Bronchial epithelial cell (primary cell): ENCODE data around the gene CD300A. TPM values are rescaled to one million over a fixed set of nuclear protein-coding genes. Genes with fewer than 3 reads are reported as not detected.

Experiments
- DNase-seq: peaks from one replicate; pipeline ENCODE4 v3.0.0-alpha.2; 2010; ENCODE audit warnings: low read depth
- FAIRE-seq: peaks from 2 replicates; lab custom pipeline; 2011; peaks lifted over from hg19 to GRCh38; lab: Jason Lieb, UNC
- H3K27me3 ChIP-seq: 2 replicates; pipeline ENCODE4 v1.5.1; 2011; ENCODE audit warnings: low read length; ENCODE audit not compliant: control insufficient read depth, insufficient read depth
- H3K36me3 ChIP-seq: 2 replicates; pipeline ENCODE4 v1.5.1; 2011; ENCODE audit warnings: low read length; ENCODE audit not compliant: control insufficient read depth, insufficient read depth
- H3K4me3 ChIP-seq: 2 replicates; pipeline ENCODE4 v1.5.1; 2011; ENCODE audit warnings: mild to moderate bottlenecking, low read depth, low read length, control low read depth
- total RNA-seq: library from RNA; depleted of rRNA; stranded (reverse); fragments of >200 nt; gene quantifications from 2 replicates; pipeline ENCODE4 v1.2.1, GENCODE V29; 2014
- TF ChIP-seq, protein P1 (sequence below): IDR thresholded peaks from 2 replicates; pipeline ENCODE4 v1.5.1; 2011; ENCODE audit warnings: mild to moderate bottlenecking, moderate library complexity, low read length, control low read depth, inconsistent platforms; ENCODE audit not compliant: insufficient read depth, severe bottlenecking

CD300A gene
- total RNA-seq, 1 donor from 2014 or later, result not detected

DNA sequence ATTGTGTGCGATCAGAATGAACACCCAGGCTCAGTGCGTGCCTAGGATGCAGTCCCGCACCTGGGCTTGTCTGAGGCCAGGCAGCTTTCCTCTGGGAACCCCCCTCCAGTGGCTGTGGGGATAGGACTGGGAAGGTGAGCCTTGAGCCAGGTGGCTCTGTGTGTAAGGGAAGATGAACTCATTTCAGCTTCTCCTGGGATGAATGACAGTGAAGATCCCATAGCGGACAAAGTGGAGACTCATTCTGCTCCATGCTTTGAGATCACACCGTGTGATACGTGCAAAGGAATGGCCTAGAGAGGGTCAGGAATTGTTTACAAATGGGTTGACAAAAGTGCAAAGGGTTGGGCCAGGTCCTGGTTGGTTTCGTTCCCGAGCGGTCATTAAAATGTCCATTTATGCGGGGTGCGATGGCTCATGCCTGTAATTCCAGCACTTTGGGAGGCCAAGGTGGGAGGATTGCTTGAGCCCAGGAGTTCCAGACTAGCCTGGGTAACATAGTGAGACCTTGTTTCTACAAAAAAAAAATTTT is 18.7 kb upstream of the CD300A start:
- FAIRE-seq, result peak; percentile 50
- DNase-seq, result no peak
- Histone ChIP-seq H3K27me3 (no peaks in the 10 kb centered on the region), H3K4me3 (no peak overlapping the region), H3K36me3 (peaks cover 9% of the 10 kb centered on the region)
- TF ChIP-seq, protein P1, sequence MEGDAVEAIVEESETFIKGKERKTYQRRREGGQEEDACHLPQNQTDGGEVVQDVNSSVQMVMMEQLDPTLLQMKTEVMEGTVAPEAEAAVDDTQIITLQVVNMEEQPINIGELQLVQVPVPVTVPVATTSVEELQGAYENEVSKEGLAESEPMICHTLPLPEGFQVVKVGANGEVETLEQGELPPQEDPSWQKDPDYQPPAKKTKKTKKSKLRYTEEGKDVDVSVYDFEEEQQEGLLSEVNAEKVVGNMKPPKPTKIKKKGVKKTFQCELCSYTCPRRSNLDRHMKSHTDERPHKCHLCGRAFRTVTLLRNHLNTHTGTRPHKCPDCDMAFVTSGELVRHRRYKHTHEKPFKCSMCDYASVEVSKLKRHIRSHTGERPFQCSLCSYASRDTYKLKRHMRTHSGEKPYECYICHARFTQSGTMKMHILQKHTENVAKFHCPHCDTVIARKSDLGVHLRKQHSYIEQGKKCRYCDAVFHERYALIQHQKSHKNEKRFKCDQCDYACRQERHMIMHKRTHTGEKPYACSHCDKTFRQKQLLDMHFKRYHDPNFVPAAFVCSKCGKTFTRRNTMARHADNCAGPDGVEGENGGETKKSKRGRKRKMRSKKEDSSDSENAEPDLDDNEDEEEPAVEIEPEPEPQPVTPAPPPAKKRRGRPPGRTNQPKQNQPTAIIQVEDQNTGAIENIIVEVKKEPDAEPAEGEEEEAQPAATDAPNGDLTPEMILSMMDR, result no peak

DNA sequence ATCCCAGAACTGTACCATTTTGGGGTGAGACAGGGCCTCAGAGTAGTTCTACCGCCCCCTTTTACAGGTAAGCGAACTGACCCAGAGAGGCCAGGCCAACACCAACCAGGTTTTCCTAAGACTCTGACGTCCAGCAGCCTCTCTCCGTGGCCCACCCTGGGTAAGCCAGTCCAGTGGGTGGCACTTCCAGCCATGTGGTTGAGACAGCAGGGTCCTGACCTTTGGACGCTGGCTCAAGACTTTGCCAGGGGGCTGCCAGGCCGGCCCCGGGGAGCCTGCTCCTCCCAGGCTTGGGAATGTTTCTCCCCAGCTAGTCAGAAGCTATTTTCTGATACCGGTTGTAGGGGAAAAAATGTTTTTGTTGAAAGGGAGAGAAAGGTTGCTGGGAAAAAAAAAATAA is 17.7 kb upstream of the CD300A start:
- Histone ChIP-seq H3K36me3 (peaks cover 8% of the 10 kb centered on the region), H3K4me3 (no peak overlapping the region), H3K27me3 (peaks cover 8% of the 10 kb centered on the region)
- DNase-seq (no peak), FAIRE-seq (no peak)
- TF ChIP-seq, protein P1, result no peak

DNA sequence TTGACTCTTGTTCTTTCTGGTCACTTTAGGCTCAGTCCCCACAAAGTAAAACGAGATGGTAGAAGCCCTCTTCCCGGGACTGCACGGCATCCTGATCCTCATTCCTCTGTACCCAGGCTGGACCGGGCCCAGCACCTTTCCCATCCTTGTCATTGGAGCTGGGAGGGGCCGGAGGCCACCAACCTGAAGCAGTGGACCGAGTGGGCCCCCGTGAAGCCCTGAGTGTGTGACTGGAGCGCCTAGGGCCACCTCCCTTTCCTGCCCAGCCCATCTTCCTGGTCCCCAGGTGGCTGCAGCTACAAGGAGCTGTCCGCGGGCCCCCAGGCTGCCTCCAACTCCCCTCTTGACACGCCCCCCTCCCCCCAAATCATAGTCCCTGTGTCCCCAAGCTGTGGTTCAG is 17.1 kb upstream of the CD300A start:
- TF ChIP-seq, protein P1, result no peak
- no peak for DNase-seq
- Histone ChIP-seq H3K27me3 (peaks cover 8% of the 10 kb centered on the region), H3K36me3 (peaks cover 6% of the 10 kb centered on the region), H3K4me3 (no peak overlapping the region)
- no peak for FAIRE-seq

DNA sequence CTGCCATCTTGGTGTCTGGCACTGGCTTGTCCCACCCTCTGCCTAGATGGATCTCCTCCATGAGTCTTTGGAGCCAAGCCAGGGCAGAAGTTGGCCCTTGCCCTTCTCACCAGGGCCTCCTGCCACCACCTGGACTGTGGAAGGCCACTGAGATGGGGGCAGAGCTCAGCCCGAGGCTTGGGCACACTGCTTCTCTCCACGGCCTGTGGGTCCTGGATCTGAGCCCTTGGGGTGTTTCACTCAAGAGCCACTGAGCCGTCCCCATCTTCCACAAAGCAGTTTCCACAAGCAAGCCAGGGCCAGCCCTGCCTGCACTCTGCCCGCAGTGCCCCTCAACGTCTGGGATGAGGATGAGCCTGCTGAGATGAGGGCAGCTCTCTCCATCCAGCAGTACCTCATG is 16.7 kb upstream of the CD300A start:
- TF ChIP-seq, protein P1, result no peak
- DNase-seq (no peak), FAIRE-seq (no peak)
- peaks cover 6% of the 10 kb centered on the region for H3K36me3 ChIP-seq
- peaks cover 8% of the 10 kb centered on the region for H3K27me3 ChIP-seq
- H3K4me3 ChIP-seq, result no peak overlapping the region

DNA sequence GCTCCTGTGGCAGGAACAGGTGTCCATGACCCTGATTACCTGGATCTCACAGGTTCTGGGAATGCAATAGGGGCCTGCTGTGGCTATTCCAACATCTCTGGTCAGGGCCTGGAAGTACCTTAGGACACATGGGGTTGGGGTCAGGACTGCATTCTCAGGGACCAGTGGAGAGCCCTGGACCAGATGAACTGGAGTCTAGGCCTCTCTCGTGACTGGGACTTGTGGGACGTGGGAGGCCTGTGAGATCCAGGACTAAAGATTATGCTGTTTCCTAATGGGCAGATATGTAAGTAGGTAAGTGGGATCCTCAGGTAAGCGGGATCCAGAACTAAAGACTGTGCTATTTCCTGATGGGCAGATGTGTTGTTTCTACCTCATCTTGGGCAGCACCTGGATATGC is 16.2 kb upstream of the CD300A start:
- no peak overlapping the region for H3K4me3 ChIP-seq
- FAIRE-seq, result no peak
- peaks cover 8% of the 10 kb centered on the region for H3K27me3 ChIP-seq
- H3K36me3 ChIP-seq, result peaks cover 6% of the 10 kb centered on the region
- no peak for DNase-seq
- TF ChIP-seq, protein P1, result no peak

DNA sequence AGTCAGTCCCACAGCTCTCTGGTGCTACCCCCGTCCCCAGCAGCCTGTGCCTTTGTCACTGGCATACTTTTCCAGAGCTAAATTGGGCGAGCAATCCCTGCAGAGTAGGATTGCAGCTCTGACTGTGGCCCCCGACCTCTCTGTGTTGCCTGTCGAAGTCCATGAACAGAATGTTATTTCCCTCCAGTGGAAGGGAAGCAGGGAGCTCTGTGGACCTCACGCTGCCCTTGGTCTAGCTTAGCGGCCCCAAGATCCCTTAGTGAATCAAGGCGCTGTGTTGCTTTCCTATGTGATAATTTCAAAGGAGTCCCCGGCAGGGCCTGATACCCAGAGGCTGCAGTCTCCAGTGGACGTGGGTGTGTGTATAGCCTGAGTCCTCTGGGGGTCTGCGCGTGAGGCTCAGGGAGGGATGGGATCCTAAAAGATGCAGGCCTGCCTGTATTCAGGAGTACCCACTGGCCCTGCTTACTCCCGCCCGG is 15.5 kb upstream of the CD300A start:
- TF ChIP-seq, protein P1, result no peak
- Histone ChIP-seq H3K36me3 (peaks cover 4% of the 10 kb centered on the region), H3K27me3 (peaks cover 8% of the 10 kb centered on the region), H3K4me3 (no peak overlapping the region)
- DNase-seq (no peak), FAIRE-seq (no peak)
